ENCODE results near the gene MAPK9. TPM values are rescaled to one million over a fixed set of nuclear protein-coding genes. Genes with fewer than 3 reads are reported as not detected.

The MAPK9 gene
- total and polyA plus RNA-seq, 12 donors: 11.9 to 66.6 (median 34.9) TPM

DNA sequence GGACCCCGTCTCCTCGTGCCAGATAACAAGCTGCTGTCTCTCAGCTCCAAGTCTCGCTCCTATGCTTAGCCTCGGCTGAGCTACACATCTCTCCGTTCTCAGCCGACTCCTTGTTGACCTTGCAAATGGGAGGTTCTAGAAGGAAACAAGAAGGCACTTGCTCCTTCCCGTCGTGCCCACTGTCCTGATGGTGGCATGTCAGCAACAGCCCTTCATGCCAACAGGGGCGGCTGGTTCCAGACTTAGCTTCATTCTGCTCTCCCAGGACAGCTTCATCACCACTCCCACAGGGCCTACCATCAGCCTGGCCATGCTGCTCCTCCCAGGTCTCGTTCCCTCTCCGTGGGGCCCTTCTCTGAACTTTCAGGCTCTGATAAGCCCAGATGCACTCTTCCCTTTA is 69.8 kb downstream of the MAPK9 start:
- WGBS, 4 donors: 92 to 98% (median 94%) methylated on average over 9 to 11 of the region's 11 CpGs
- Histone ChIP-seq H3K27ac (no peak overlapping the region), H3K4me1 (replicated peaks in 1 of 2) (no peaks in the 10 kb centered on the region), H3K27me3 (no peaks in the 10 kb centered on the region), H3K4me3 (no peak overlapping the region), H3K36me3 (replicated peaks in 1 of 2) (no peaks in the 10 kb centered on the region), H3K9me3 (replicated peaks in 1 of 3) (peaks cover 0 to 29% (median 0%) of the 10 kb centered on the region in 3 donors)
- intact Hi-C loops (cut with DNase I): no loop called here
- TF ChIP-seq, protein P1, sequence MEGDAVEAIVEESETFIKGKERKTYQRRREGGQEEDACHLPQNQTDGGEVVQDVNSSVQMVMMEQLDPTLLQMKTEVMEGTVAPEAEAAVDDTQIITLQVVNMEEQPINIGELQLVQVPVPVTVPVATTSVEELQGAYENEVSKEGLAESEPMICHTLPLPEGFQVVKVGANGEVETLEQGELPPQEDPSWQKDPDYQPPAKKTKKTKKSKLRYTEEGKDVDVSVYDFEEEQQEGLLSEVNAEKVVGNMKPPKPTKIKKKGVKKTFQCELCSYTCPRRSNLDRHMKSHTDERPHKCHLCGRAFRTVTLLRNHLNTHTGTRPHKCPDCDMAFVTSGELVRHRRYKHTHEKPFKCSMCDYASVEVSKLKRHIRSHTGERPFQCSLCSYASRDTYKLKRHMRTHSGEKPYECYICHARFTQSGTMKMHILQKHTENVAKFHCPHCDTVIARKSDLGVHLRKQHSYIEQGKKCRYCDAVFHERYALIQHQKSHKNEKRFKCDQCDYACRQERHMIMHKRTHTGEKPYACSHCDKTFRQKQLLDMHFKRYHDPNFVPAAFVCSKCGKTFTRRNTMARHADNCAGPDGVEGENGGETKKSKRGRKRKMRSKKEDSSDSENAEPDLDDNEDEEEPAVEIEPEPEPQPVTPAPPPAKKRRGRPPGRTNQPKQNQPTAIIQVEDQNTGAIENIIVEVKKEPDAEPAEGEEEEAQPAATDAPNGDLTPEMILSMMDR (IDR thresholded peaks at IDR 0.05): no peak
- no peak for TF ChIP-seq POLR2A (IDR thresholded peaks at IDR 0.05)
- no peak for DNase-seq

DNA sequence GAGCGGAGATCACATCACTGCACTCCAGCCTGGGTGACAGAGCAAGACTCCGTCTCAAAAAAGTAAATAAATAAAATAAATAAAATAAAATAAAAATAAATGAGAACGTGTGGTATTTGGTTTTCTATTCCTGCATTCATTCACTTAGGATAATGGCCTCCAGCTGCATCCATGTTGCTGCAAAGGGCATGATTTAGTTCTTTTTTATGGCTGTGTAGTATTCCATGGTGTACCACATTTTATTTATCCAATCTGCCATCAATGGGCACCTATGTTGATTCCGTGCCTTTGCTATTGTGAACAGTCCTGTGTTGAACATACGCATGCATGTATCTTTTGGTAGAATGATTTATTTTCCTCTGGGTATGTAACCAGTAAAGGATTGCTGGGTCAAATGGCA is 74.1 kb downstream of the MAPK9 start:
- H3K27ac ChIP-seq: no peak overlapping the region
- intact Hi-C loops (cut with DNase I): no loop called here
- peaks cover 0 to 25% (median 0%) of the 10 kb centered on the region in 3 donors for H3K9me3 ChIP-seq (replicated peaks in 1 of 3)
- H3K27me3 ChIP-seq: no peaks in the 10 kb centered on the region
- H3K4me3 ChIP-seq: no peak overlapping the region
- DNase-seq: no peak
- H3K36me3 ChIP-seq (replicated peaks in 1 of 2): no peaks in the 10 kb centered on the region
- no peaks in the 10 kb centered on the region for H3K4me1 ChIP-seq (replicated peaks in 1 of 2)
- TF ChIP-seq, protein P1 (IDR thresholded peaks at IDR 0.05): no peak
- no peak for TF ChIP-seq POLR2A (IDR thresholded peaks at IDR 0.05)
- 91 to 95% (median 92%) methylated on average over 5 of the region's 5 CpGs for WGBS, 4 donors

DNA sequence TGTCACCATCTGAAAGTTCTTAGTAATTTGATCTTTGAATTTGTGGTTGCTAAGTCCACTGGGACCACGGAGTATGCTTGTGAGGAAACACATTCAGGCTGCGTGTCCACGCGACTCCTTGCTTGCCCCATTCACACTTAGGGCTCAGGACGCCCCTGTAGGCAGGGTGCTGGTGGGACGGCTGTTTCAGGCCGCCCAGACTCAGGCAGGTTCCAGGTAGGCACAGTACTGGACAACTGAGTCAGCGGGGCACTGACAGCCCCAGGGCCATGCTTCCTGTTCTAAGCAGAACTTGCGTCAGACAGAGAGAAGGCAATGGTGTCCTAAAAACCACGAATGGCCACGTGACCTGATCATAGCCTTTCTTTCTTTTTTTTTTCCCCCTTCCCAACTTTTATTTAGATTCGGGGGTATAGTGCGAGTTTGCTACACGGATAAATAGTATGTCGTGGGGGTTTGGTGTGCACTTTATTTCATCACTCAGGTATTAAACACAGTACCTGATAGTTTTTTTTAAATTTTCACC is 75.2 kb downstream of the MAPK9 start:
- Histone ChIP-seq H3K4me3 (no peak overlapping the region), H3K36me3 (replicated peaks in 1 of 2) (no peaks in the 10 kb centered on the region), H3K4me1 (replicated peaks in 1 of 2) (no peaks in the 10 kb centered on the region), H3K27me3 (no peaks in the 10 kb centered on the region), H3K27ac (no peak overlapping the region), H3K9me3 (replicated peaks in 1 of 3) (peaks cover 0 to 25% (median 0%) of the 10 kb centered on the region in 3 donors)
- intact Hi-C loops (cut with DNase I): no loop called here
- peak in 1 of 7 donors; percentile 42 for DNase-seq
- WGBS, 4 donors: 92 to 95% (median 93%) methylated on average over 13 to 15 of the region's 15 CpGs
- TF ChIP-seq, protein P1 (IDR thresholded peaks at IDR 0.05): no peak
- no peak for TF ChIP-seq POLR2A (IDR thresholded peaks at IDR 0.05)

DNA sequence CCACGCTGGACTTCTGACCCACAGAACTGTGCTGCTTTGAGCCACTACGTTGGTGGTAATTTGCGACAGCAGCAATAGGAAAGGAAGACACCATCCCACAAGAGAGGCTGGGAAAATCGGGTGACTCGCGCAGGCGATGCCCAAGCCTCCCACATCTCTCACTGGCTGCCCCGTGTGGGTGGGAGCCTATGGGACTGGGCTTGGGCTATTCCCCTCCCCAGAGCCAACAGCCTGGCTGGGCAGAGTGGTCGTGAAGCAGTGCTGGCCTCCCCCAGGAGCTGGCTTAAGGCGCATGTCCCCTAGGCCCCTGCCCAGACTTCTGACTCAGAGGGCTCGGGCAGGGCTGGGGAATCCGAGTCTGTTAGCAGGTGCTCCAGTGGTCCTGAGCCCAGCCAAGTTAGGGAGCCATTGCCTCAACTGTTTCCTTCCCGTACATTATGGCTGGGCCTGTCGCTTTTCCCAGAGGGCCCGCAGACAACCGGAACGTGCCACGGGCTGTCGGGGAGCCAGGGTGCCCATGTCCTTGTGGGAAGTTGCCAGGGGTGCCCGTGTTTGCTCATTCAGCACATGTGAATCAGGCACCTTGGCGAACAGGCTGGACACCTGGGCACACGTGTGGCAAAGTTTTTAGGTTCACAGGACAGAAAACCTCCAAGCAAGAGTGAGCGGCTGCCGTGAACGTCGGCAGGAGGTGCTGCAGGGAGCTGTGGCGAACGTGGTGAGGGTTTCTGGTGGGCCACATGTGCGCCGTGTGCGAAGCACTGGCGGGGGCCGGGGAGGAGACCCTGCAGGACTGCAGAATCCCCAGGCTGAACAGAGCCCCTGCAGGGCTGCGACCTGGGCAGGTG is 75.9 kb downstream of the MAPK9 start:
- intact Hi-C loops (cut with DNase I): no loop called here
- Histone ChIP-seq H3K27ac (no peak overlapping the region), H3K9me3 (replicated peaks in 1 of 3) (peaks cover 0 to 25% (median 0%) of the 10 kb centered on the region in 3 donors), H3K27me3 (no peaks in the 10 kb centered on the region), H3K4me1 (replicated peaks in 1 of 2) (no peaks in the 10 kb centered on the region), H3K4me3 (no peak overlapping the region), H3K36me3 (replicated peaks in 1 of 2) (no peaks in the 10 kb centered on the region)
- TF ChIP-seq, protein P1 (IDR thresholded peaks at IDR 0.05): no peak
- no peak for TF ChIP-seq POLR2A (IDR thresholded peaks at IDR 0.05)
- peak in 1 of 7 donors; percentile 46 for DNase-seq
- 87 to 91% (median 87%) methylated on average over 11 to 34 of the region's 34 CpGs for WGBS, 4 donors

Measured in adrenal gland (tissue), 12 donors.